Measurements from ENCODE around the gene ROPN1L. TPM values are rescaled to one million over a fixed set of nuclear protein-coding genes. Genes with fewer than 3 reads are reported as not detected.

The ROPN1L gene
- total and polyA plus RNA-seq, 2 donors (not counting 1 experiment from before 2014, with no cell fraction given) = 0.91 TPM; not detected in 1

GRCh38 chr5:10502130-10502529 is 60.5 kb downstream of the ROPN1L start:
- Histone ChIP-seq H3K27me3 (replicated peaks in 1 of 4; ENCODE audit: control extremely low read depth in 1 of 4, control insufficient read depth in 3 of 4, insufficient read depth in 4 of 4, low read length in 3 of 4) (no peaks in the 10 kb centered on the region), H3K4me1 (ENCODE audit: control insufficient read depth in 2 of 2, insufficient read depth in 2 of 2, low read length in 2 of 2) (peaks cover 15 to 16% of the 10 kb centered on the region in 2 donors), H3K4me2 (replicated peaks; ENCODE audit: low read depth, low read length, poor library complexity, severe bottlenecking) (no peak overlapping the region), H2AFZ (ENCODE audit: insufficient read depth, low read depth, low read length, poor library complexity, severe bottlenecking) (no peak overlapping the region), H3K9me3 (ENCODE audit: control extremely low read depth in 1 of 3, control insufficient read depth in 2 of 3, insufficient read depth in 1 of 3, low read length in 2 of 3) (peaks cover 0 to 4% (median 0%) of the 10 kb centered on the region in 3 donors), H3K36me3 (replicated peaks in 1 of 2; ENCODE audit: control extremely low read depth in 1 of 2, control insufficient read depth in 1 of 2, extremely low read depth in 1 of 2, insufficient read depth in 2 of 2, low read length in 1 of 2) (no peaks in the 10 kb centered on the region), H4K20me1 (ENCODE audit: control insufficient read depth, insufficient read depth, low read length, poor library complexity, severe bottlenecking) (no peaks in the 10 kb centered on the region), H3K4me3 (ENCODE audit: control extremely low read depth in 1 of 5, extremely low read depth in 1 of 5, insufficient read depth in 1 of 5, low read depth in 2 of 5, low read length in 4 of 5) (no peak overlapping the region), H3K79me2 (ENCODE audit: control insufficient read depth, insufficient read depth, low read length) (no peaks in the 10 kb centered on the region), H3K27ac (ENCODE audit: low read length in 2 of 2) (no peak overlapping the region), H3K9ac (ENCODE audit: low read length) (no peak overlapping the region)
- TF ChIP-seq EZH2 (IDR thresholded peaks at IDR 0.05; ENCODE audit: borderline replicate concordance, insufficient read depth, low read depth, low read length, poor library complexity, severe bottlenecking) (no peak), CTCF (IDR thresholded peaks at IDR 0.05) (no peak)
- ATAC-seq (ENCODE audit: low read depth) (no peak), DNase-seq (no peak)
- Mint-ChIP-seq H3K4me1 (peaks cover 19% of the 10 kb centered on the region), H3K27me3 (no peaks in the 10 kb centered on the region), H3K27ac (no peak overlapping the region), H3K9me3 (ENCODE audit: insufficient read depth) (no peaks in the 10 kb centered on the region), H3K4me3 (no peak overlapping the region)
- POLR2A ChIA-PET = no interaction called here
- 100% methylated on average over 1 of the region's 8 CpGs for WGBS (ENCODE audit: insufficient coverage)
- CTCF ChIA-PET = interaction anchor here (1.5 to 2.4 kb wide), 2 partner anchors 12 to 126 kb away, joined by 4 to 10 read pairs; no protein-coding TSS in a partner anchor
- intact Hi-C loops (cut with micrococcal nuclease) = no loop called here

- intact Hi-C loops (cut with micrococcal nuclease) = no loop called here
- Histone ChIP-seq H3K4me2 (replicated peaks; ENCODE audit: low read depth, low read length, poor library complexity, severe bottlenecking) (no peak overlapping the region), H2AFZ (ENCODE audit: insufficient read depth, low read depth, low read length, poor library complexity, severe bottlenecking) (no peak overlapping the region), H3K27ac (ENCODE audit: low read length in 2 of 2) (no peak overlapping the region), H4K20me1 (ENCODE audit: control insufficient read depth, insufficient read depth, low read length, poor library complexity, severe bottlenecking) (no peaks in the 10 kb centered on the region), H3K9me3 (ENCODE audit: control extremely low read depth in 1 of 3, control insufficient read depth in 2 of 3, insufficient read depth in 1 of 3, low read length in 2 of 3) (peaks cover 0 to 4% (median 0%) of the 10 kb centered on the region in 3 donors), H3K4me1 (ENCODE audit: control insufficient read depth in 2 of 2, insufficient read depth in 2 of 2, low read length in 2 of 2) (peaks cover 15 to 16% of the 10 kb centered on the region in 2 donors), H3K9ac (ENCODE audit: low read length) (no peak overlapping the region), H3K36me3 (replicated peaks in 1 of 2; ENCODE audit: control extremely low read depth in 1 of 2, control insufficient read depth in 1 of 2, extremely low read depth in 1 of 2, insufficient read depth in 2 of 2, low read length in 1 of 2) (no peaks in the 10 kb centered on the region), H3K27me3 (replicated peaks in 1 of 4; ENCODE audit: control extremely low read depth in 1 of 4, control insufficient read depth in 3 of 4, insufficient read depth in 4 of 4, low read length in 3 of 4) (no peaks in the 10 kb centered on the region), H3K4me3 (ENCODE audit: control extremely low read depth in 1 of 5, extremely low read depth in 1 of 5, insufficient read depth in 1 of 5, low read depth in 2 of 5, low read length in 4 of 5) (no peak overlapping the region), H3K79me2 (ENCODE audit: control insufficient read depth, insufficient read depth, low read length) (no peaks in the 10 kb centered on the region)
- ATAC-seq (ENCODE audit: low read depth) (no peak), DNase-seq (no peak)
- Mint-ChIP-seq H3K27ac (no peak overlapping the region), H3K4me1 (peaks cover 19% of the 10 kb centered on the region), H3K27me3 (no peaks in the 10 kb centered on the region), H3K9me3 (ENCODE audit: insufficient read depth) (no peaks in the 10 kb centered on the region), H3K4me3 (no peak overlapping the region)
- TF ChIP-seq CTCF (IDR thresholded peaks at IDR 0.05) = no peak
- no peak for TF ChIP-seq EZH2 (IDR thresholded peaks at IDR 0.05; ENCODE audit: borderline replicate concordance, insufficient read depth, low read depth, low read length, poor library complexity, severe bottlenecking)
- ChIA-PET POLR2A (no interaction called here), CTCF (interaction anchor here (1.5 to 2.4 kb wide), 2 partner anchors 12 to 125 kb away, joined by 4 to 10 read pairs; no protein-coding TSS in a partner anchor)
- WGBS (ENCODE audit: insufficient coverage) = 98% methylated on average over 10 of the region's 10 CpGs
Measured at GRCh38 chr5:10502578-10502977, 60.9 kb downstream of the ROPN1L start.
